ENCODE data around the gene FHOD3.
A peak's percentile ranks its signal among the peaks of the same experiment; 100 is the strongest.

Gene FHOD3

DNA sequence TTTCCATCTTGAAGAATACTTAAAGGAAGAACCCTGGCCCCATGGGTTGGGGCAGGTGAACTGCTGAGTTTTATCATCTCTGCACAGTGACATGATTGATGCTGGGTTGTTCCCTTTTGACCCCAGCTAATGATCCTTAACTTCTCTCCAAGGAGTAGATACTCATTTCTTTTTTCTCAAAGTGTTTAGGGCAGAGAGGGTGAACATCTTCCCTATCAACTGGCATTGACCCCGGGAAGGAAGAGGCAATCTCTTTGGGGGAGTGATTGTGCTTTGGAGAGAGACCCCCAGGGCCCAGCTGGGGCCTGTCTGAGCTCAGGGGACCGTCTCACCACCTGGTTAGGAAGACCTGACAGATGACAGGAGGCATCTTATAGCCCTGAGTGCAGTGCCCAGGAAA, 190.6 kb downstream of the FHOD3 start:
- no peak for DNase-seq

DNA sequence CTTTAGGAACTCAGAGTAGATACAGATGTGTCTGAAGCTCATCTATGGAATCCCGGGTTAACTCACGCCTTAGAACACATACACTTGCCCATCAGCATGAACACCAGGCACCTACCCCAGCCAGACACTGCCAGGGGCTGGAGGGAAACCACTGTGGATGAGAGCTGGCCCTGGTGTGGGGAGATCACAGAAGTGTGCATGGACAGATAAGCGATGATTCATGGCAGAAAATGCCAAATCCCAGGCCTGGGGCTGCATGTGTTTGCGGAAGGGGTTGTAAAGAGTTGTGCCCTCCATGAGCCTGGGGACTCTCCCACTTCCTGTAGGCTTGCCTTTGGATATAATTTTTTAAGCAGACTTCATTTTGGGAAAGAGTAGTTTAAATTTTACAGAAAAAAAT, 193.4 kb downstream of the FHOD3 start:
- no peak for DNase-seq

GRCh38 chr18:36492604-36493329, 195.3 kb downstream of the FHOD3 start:
- DNase-seq: no peak

DNA sequence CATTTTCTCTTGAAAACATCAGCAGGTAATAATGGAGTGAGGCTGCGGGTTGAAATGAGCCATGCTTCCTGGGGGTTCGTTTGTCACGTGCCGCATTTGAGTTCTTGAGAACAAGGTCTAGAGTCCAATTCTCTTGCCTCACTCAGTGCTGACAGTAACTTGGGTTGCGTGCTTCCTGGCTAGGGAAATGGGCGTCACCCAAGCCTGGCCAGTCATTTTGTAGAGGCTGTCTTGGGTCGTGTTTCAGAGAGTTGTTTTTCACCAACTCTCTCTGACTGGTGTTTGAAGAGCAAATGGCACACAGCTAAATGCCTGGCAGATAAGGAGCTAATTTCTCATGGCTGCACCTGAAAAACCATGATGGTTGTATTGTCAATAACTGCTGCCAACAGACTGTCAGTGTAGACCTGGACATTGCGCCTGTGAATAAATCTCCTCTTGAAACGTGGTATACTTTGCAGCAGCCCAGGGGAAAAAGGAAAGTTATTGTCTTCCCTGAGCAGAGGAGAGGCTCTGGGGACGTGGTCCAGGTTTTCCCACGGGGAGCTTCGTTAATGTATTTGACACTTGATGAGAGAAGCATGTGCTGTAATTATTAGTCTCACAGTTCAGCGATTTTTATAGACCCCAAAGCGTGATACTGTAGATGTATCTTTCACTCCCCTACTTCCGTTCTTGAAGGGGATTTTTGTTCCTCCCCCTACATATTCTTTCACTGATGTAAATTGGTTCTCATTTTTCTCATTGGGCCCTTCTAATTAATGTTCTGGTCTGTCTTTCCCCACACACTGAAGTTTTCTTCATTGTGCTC, 196.0 kb downstream of the FHOD3 start:
- DNase-seq: peak; percentile 79

DNA sequence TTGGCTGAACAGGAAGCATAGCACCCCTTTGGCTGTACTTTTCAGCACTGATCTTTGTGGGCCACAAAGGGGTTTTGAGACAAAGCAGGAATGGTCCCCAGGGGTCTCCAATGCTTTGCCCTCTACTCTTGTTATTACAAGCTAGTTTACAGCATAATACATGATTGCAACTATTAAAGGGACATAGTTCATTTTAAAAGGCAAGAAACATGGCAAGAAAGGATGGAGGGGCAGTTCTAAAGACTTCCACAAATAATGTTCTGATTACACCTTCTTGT, 196.6 kb downstream of the FHOD3 start:
- no peak for DNase-seq

DNA sequence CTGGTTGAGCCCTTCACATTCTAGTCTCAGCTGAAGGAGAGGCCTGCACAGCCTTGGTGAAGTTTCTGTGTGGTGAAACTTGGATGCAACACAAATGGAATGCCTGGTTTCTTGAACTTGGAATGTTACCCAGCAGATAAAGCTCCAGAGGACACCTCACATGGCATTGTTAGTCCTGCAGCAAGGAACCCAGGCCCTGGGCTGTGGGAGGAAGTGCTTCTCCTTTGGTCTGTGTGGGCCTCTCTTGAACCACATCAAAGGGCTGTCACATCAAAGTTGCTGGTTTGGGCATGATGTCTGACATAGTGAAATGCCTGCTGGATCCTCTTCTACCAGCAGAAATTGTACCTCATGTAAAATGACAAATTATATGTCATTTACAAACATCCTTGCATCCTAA, 198.5 kb downstream of the FHOD3 start:
- no peak for DNase-seq

DNA sequence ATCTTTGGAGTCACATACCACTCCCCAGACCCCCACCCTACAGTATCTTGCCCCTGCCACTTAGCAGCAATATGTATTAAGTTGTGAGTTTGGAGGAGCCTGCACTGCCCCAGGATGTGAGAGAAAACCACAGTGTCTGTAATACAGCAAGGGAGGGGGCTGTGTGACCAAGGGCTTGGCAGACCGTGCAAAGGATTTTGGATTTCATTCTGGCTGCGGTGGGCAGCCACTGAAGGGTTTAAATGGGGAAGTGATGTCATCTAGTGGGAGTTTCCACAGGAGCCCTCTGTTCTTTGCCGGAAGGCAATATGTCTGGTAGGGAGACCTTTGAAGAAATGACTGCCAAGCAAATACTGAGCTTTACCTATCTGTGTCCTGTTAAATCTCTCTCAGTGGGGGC, 202.4 kb downstream of the FHOD3 start:
- no peak for DNase-seq

DNA sequence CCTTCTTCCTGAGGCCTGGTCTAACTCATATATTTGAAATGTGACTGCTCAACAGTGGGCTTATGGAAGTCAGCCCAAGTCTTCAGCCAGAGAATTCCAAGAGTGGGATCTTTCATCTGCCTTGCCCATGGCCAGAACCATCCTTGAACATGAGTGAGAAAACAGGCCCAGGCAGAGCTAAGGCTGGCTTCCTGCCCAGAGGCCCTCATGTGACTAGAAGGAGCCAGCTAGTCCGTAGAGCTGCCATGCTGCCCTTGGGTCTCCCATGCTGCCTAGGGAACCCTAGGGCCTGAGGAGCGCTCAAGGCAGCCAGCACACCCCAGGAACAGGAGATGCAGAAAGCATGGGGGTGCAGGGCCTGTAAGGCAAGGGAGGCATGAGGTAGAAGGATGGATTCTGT, 203.6 kb downstream of the FHOD3 start:
- DNase-seq: peak; percentile 68

GRCh38 chr18:36503477-36503876, 206.0 kb downstream of the FHOD3 start:
- DNase-seq: no peak

DNA sequence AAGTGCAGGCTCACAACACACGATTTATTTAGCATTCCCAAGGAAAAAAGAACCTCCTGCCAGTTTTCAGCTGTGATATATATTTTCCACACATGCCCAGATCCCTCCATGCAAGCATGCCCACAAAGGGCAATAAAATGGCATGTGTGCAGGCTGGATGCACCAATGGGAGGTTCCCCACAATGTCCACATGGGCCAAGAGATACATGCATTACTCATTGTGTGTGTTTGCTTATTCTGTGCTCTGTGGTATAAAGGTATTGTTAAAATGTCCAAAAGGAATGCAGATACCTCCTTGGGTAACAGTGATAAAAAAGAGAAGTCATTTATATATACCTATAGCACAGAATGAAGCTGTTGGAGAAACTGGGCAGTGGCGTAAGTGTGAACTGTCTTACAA, 207.4 kb downstream of the FHOD3 start:
- DNase-seq: no peak

DNA sequence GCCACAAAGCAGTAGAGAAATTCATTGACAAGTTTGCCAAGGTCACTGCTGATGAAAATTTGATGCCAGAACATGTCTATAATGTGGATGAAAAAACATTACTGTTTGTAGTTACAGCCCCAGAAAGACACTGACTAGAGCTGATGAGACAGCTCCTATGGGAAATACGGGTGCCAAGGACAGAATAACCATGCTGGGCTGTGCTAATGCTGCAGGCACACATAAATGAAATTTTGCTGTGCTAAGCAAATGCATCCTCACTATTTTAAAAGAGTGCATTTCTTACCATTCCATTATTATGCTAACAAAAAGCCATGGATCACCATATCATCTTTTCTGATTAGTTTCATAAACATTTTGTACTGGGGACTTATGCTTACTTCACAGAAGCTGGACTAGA, 208.2 kb downstream of the FHOD3 start:
- DNase-seq: no peak

GRCh38 chr18:36509646-36510197, 212.2 kb downstream of the FHOD3 start:
- no peak for DNase-seq

DNA sequence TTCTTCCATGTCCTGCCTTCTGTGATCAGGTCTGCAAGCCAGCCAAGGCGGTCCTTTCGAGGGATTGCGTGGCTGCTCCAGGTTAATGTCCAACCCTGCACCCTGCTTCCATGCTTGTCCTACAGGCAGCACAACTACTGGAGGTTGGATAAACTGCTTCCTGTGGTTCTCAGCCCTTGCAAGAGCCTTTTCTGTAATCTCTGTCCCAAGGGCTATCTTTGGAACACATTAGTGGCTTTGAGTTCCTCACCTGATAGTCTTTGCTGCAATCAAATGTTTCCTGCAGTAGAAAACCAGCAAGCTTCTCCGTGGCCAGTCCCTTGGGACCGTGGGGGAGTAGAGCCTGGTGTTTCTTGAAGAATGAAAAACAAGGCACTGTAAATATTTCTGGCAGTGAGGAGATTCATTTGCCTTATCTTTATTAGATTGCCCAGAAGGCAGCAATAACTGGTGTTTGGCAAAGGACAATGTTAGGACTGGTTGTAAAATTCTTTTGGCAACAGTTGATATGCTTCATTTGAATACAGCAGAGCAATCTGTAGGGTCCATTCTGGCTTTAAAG, 214.4 kb downstream of the FHOD3 start:
- no peak for DNase-seq

GRCh38 chr18:36513556-36513955, 216.0 kb downstream of the FHOD3 start:
- no peak for DNase-seq

DNA sequence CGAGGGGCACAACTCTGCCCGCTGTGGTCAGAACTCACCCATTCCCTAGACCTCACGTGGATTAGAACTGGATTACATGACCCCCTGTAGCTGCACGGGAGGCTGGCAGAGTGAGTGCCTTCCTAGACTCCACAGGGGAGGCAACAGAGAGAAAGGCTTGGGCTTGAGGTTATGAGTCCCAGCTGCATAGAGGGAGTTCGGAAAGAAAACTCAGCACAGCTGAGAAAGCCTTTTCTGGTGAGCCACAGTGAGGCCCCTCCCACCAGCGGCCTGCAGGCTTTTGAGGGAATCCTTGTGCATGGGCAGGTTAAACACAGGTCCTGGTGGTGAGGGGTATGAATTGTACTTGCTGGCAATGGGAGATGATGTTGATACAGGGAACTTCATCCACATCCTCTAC, 217.3 kb downstream of the FHOD3 start:
- DNase-seq: no peak

DNA sequence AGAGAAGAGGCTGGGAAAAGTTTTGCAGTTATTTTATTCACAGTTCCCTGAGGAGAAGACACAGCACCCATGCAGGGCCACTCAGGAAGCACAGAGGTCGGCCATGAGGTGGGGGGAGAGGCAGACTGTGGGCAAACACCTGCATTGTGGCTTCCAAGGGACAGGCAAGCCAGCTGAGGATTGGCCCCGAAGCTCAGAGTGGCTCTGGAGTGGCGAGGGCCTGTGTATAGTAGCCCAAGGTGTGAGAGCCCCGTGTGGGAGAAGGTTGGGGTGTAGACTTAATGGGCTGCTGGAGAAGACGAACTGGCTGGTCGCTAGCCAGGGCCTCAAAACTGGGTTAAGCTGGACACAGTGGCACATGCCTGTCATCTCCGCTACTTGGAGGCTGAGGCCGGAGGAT, 218.7 kb downstream of the FHOD3 start:
- no peak for DNase-seq

- DNase-seq: no peak
These were observed 219.2 kb downstream of the FHOD3 start for GRCh38 chr18:36516726-36517125.

- no peak for DNase-seq
These were observed 221.3 kb downstream of the FHOD3 start for GRCh38 chr18:36518839-36519238.

DNA sequence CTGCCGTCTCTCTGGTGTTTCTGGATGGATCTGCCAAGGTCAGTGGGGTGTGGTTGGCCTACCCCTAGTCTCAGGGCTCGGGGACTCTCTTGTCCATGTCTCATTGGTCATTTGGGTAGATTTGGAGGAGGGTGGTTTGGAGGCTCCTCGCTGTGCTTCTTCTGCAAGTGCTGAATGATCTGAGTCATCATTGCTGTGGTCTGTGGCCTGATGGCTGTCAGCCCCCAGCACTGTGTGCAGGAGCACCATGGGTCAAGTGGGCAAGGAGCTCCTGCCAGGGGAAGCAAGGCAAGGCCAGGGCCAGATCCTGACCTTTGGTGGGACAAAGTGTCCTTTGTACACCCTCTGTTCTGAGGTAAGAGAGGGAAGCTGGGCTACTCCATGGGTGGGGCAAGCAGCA, 221.8 kb downstream of the FHOD3 start:
- no peak for DNase-seq

DNA sequence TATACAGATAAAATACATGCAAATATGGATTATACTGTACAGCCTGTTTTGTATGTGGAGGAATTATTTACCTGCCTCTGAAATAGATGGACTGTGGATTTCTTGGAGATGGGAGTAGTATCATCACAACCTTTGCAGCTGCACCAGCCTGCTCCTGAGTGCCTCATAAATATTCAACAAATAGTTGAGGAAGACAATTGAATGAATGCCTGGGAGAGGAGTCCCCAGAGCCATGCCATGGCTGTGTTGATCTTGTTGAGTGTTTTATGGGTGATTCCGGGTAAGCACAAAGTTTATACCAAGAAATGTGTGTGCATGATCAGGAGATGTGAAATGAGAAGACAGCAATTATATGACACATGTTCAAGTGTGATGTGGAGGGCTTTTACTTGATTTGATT, 225.0 kb downstream of the FHOD3 start:
- DNase-seq: no peak

- no peak for DNase-seq
These were observed 228.4 kb downstream of the FHOD3 start for GRCh38 chr18:36525913-36526312.

DNA sequence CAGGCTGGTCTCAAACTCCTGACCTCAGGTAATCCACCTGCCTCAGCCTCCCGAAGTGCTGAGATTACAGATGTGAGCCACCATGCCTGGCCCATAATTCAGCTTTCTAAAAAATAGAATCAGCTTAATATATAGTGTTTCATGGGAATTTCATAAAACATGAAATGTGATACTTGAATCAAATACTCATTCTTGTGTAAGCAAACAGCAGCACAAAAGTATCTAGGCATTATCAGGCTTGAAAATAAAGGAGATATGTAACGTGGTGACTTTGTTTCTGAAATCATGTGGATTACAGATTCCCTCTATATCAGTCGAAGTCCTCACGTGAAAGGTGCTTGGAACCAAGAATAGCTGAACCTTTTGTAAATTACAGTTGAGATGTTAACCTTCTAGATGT, 229.1 kb downstream of the FHOD3 start:
- DNase-seq: no peak

- DNase-seq: no peak
These were observed 229.5 kb downstream of the FHOD3 start for GRCh38 chr18:36527051-36527450.

DNA sequence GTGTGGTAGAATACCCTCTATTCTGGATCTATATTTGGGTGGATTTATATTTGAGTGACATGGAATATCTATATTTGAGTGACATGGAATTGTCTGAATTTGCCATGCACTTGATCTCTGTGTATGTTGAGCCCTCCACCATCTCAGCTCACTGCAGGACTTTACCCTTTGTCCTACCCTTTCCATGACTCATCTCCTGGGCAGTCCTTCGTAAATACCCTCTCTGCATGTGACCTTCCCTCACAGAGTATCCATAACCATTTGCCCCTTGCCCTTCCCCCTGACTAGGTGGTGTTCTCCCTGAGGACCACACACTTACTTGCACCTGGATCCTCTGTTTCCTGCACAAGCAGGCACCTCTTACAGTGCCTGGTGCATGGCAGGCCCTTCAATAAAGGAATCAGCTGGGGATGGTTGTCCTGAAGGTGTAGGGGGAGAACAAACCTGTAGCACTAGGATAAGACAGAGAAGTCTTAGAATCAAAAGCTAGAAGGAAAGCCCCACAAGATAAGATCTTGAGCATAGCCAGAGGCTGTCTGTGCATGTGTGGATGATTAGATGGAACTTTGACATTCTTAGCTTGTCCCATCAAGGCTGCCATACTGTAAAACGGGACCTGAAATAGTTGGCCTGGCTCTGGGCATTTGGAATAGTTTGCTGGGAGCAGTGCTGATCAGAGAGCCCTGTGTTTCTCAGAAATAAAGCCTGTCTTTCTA, 230.4 kb downstream of the FHOD3 start:
- DNase-seq: no peak

Measured in NCI-H1105 treated with DMSO at 0.1 percent for 48 hours (cell line).